ENCODE data around the gene PLEKHA1.

Gene PLEKHA1

DNA sequence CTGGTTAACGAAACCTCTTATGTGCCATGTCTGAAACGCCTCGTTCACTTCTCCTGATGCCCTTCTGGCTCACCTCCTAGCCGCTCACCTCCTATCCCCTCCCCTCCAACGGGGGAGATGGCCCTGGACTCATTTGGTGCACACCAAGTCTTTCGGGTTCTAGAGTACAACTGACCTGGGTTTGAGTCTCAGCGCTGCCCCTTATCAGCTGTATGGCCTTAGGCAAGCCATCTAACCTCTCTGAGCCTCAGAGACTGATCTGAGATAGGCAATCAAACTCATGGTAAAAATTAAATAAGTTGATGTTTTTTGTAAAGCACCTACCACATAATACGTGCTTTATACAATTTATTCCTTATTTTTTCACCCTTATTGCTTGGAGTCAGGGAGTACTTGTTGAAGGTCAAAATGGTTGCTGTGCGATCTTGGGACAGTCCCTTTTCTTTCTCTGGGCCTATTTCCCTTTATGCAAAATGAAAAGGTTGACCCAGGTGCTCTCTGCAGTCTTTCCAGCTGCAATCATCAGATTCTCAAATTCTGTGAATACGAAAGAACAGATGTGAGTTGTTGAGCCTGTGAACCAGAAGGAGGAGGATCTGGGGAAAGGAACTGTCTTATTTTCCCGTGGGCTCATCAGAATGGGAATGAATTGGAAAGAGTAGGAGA, 31.2 kb upstream of the PLEKHA1 start:
- no peak overlapping the region for H3K9ac ChIP-seq (ENCODE audit: low read length)
- no peaks in the 10 kb centered on the region for H3F3A ChIP-seq (ENCODE audit: insufficient read depth)
- no peak overlapping the region for H2AFZ ChIP-seq (ENCODE audit: low read depth, low read length, severe bottlenecking)
- no peaks in the 10 kb centered on the region for H3K9me3 ChIP-seq (ENCODE audit: insufficient read depth, low read length)
- no peaks in the 10 kb centered on the region for H3K79me2 ChIP-seq (ENCODE audit: insufficient read depth, low read length)
- H3K27ac ChIP-seq (ENCODE audit: low read depth, low read length) = no peak overlapping the region
- no peaks in the 10 kb centered on the region for H3K9me2 ChIP-seq (replicated peaks; ENCODE audit: insufficient read depth, low read length)
- H3K27me3 ChIP-seq (ENCODE audit: low read length) = no peaks in the 10 kb centered on the region
- H3K4me3 ChIP-seq (ENCODE audit: insufficient read depth, low read length, poor library complexity, severe bottlenecking) = no peak overlapping the region
- no peaks in the 10 kb centered on the region for H3K36me3 ChIP-seq (ENCODE audit: low read length)
- TF ChIP-seq EZH2phosphoT487 (conservative IDR thresholded peaks at IDR 0.05; ENCODE audit: low read length) (no peak), CTCF (IDR thresholded peaks at IDR 0.05; ENCODE audit: insufficient read depth, low read length, poor library complexity, severe bottlenecking) (no peak)
- H3K4me2 ChIP-seq (ENCODE audit: low read depth, low read length, poor library complexity, severe bottlenecking) = no peak overlapping the region
- H4K20me1 ChIP-seq (ENCODE audit: low read depth, low read length) = no peaks in the 10 kb centered on the region

DNA sequence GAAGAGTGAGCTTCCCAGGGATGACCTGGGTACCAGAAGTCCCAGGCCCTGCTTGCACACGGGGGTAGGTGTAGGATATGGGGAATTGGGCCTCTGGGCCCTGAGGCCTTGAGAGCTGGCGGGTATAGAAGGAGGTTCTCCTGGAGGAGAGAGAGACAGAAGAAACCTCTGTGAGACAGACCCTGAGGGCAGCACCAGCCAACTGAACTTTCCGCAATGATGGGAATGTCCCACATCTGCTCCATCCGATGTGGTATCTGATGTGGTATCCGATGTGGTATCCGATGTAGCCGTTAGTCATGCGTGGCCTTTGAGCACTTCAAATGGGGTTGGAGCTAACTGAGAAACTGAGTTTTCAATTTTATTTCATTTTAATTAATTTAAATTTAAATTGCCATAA, 30.6 kb upstream of the PLEKHA1 start:
- H3F3A ChIP-seq (ENCODE audit: insufficient read depth) = no peaks in the 10 kb centered on the region
- H3K36me3 ChIP-seq (ENCODE audit: low read length) = no peaks in the 10 kb centered on the region
- H3K27me3 ChIP-seq (ENCODE audit: low read length) = no peaks in the 10 kb centered on the region
- TF ChIP-seq EZH2phosphoT487 (conservative IDR thresholded peaks at IDR 0.05; ENCODE audit: low read length) (no peak), CTCF (IDR thresholded peaks at IDR 0.05; ENCODE audit: insufficient read depth, low read length, poor library complexity, severe bottlenecking) (no peak)
- no peak overlapping the region for H3K4me3 ChIP-seq (ENCODE audit: insufficient read depth, low read length, poor library complexity, severe bottlenecking)
- no peaks in the 10 kb centered on the region for H4K20me1 ChIP-seq (ENCODE audit: low read depth, low read length)
- no peak overlapping the region for H2AFZ ChIP-seq (ENCODE audit: low read depth, low read length, severe bottlenecking)
- H3K27ac ChIP-seq (ENCODE audit: low read depth, low read length) = no peak overlapping the region
- no peak overlapping the region for H3K4me2 ChIP-seq (ENCODE audit: low read depth, low read length, poor library complexity, severe bottlenecking)
- no peaks in the 10 kb centered on the region for H3K9me2 ChIP-seq (replicated peaks; ENCODE audit: insufficient read depth, low read length)
- H3K79me2 ChIP-seq (ENCODE audit: insufficient read depth, low read length) = no peaks in the 10 kb centered on the region
- H3K9ac ChIP-seq (ENCODE audit: low read length) = no peak overlapping the region
- no peaks in the 10 kb centered on the region for H3K9me3 ChIP-seq (ENCODE audit: insufficient read depth, low read length)

DNA sequence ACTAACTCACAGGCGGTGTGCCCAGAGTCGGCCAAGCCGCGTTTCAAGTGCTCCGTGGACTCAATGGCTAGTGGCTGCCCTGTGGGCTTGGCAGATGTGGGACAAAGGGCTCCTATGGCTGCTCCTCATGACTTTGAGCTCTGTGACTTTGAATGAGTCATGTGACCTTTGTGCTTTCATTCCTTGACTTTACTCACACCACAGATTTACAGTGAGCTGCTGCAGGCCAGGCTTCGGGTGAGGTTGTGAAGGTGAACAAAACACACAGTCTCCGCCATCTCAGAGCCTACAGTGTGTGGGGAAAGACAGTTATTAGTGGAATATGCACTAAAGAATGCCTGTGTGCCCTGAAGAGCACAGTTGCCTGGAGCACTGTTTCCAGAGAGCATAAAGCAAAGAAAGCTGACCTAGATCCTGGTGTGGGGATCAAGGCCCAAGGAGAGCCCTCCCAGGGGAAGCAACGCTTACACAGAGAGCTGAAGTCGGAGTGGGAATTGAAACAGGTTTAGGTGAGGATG, 29.7 kb upstream of the PLEKHA1 start:
- Histone ChIP-seq H2AFZ (ENCODE audit: low read depth, low read length, severe bottlenecking) (no peak overlapping the region), H3K4me2 (ENCODE audit: low read depth, low read length, poor library complexity, severe bottlenecking) (no peak overlapping the region), H3K9me2 (replicated peaks; ENCODE audit: insufficient read depth, low read length) (no peaks in the 10 kb centered on the region), H3K36me3 (ENCODE audit: low read length) (no peaks in the 10 kb centered on the region), H3F3A (ENCODE audit: insufficient read depth) (no peaks in the 10 kb centered on the region), H3K4me3 (ENCODE audit: insufficient read depth, low read length, poor library complexity, severe bottlenecking) (no peak overlapping the region), H3K27ac (ENCODE audit: low read depth, low read length) (no peak overlapping the region), H3K79me2 (ENCODE audit: insufficient read depth, low read length) (no peaks in the 10 kb centered on the region), H3K9me3 (ENCODE audit: insufficient read depth, low read length) (no peaks in the 10 kb centered on the region), H3K27me3 (ENCODE audit: low read length) (no peaks in the 10 kb centered on the region), H3K9ac (ENCODE audit: low read length) (no peak overlapping the region), H4K20me1 (ENCODE audit: low read depth, low read length) (no peaks in the 10 kb centered on the region)
- TF ChIP-seq EZH2phosphoT487 (conservative IDR thresholded peaks at IDR 0.05; ENCODE audit: low read length) = no peak
- TF ChIP-seq CTCF (IDR thresholded peaks at IDR 0.05; ENCODE audit: insufficient read depth, low read length, poor library complexity, severe bottlenecking) = no peak

Measured in SU-DHL-6 (cell line).